ENCODE results near the gene GRHL3. TPM values are rescaled to one million over a fixed set of nuclear protein-coding genes. Genes with fewer than 3 reads are reported as not detected.

GRHL3 gene
- total RNA-seq, 1 donor from 2014 or later = 1.5 TPM

DNA sequence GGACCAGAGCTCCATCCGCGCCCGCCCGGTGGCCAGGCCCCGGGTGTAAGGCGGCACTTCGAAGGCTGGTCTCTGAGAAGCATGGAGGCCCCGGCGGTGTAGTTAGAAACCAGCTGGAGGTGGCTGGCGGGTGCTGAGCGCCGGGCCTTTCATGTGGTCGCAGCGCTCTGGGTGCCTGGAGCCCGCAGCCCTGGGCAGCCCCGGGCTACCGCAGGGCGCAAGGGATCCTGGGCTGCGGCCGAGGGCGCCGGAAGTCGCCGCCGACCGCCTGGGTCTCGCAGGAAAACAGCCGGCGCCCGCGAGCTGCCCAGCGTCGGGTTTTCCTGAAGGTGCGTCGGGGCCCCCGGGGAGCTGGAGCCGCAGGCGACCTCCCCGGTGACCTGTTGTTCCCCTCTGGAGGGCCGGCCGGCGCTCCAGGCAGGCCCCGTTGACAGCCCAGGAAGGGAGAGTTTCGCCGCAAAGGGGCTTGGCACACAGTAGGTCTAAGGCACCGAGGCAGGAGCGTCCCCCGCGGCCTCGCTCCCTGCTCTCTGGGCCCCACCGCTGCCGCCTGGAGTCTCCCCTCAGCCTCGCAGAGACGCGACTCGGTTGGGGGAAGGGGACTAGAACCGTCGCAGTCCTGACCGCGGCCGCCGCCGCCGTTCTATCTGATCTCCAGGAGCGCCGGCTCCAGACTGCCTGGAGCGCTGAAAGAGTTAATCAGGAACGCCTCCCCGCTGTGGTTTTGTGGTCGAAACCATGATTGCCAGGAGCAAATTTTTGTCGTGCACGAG, 2.7 kb downstream of the GRHL3 start:
- Mint-ChIP-seq H3K36me3 (no peaks in the 10 kb centered on the region), H3K9me3 (peaks cover 2% of the 10 kb centered on the region), H3K27ac (no peak overlapping the region), H3K27me3 (ENCODE audit: insufficient read depth, low read depth) (peaks cover 53% of the 10 kb centered on the region), H3K4me3 (peak overlapping the region; percentile 83), H3K4me1 (peaks cover 49% of the 10 kb centered on the region)
- DNase-seq (ENCODE audit: low spot score) = peak; percentile 79
- no peaks in the 10 kb centered on the region for H4K20me1 ChIP-seq (ENCODE audit: low read depth)
- H3K36me3 ChIP-seq = no peaks in the 10 kb centered on the region
- peaks cover 45% of the 10 kb centered on the region for H3F3A ChIP-seq (ENCODE audit: low read depth)
- TF ChIP-seq EZH2 (IDR thresholded peaks at IDR 0.05) (peak; percentile 85), EZH2phosphoT487 (IDR thresholded peaks at IDR 0.05) (peak; percentile 74)
- TF ChIP-seq, protein P1, sequence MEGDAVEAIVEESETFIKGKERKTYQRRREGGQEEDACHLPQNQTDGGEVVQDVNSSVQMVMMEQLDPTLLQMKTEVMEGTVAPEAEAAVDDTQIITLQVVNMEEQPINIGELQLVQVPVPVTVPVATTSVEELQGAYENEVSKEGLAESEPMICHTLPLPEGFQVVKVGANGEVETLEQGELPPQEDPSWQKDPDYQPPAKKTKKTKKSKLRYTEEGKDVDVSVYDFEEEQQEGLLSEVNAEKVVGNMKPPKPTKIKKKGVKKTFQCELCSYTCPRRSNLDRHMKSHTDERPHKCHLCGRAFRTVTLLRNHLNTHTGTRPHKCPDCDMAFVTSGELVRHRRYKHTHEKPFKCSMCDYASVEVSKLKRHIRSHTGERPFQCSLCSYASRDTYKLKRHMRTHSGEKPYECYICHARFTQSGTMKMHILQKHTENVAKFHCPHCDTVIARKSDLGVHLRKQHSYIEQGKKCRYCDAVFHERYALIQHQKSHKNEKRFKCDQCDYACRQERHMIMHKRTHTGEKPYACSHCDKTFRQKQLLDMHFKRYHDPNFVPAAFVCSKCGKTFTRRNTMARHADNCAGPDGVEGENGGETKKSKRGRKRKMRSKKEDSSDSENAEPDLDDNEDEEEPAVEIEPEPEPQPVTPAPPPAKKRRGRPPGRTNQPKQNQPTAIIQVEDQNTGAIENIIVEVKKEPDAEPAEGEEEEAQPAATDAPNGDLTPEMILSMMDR (IDR thresholded peaks at IDR 0.05) = no peak
- H3K79me2 ChIP-seq (ENCODE audit: low read depth) = no peaks in the 10 kb centered on the region
- H3K27ac ChIP-seq = no peak overlapping the region
- peaks cover 89% of the 10 kb centered on the region for H3K27me3 ChIP-seq
- peaks cover 31% of the 10 kb centered on the region for H3K4me1 ChIP-seq
- no peaks in the 10 kb centered on the region for H3K9me3 ChIP-seq (ENCODE audit: low read depth)
- peak overlapping the region; percentile 63 for H2AFZ ChIP-seq (replicated peaks)
- H3K4me2 ChIP-seq = peak overlapping the region; percentile 83
- H3K4me3 ChIP-seq = peak overlapping the region; percentile 50
- H3K9ac ChIP-seq = no peak overlapping the region

DNA sequence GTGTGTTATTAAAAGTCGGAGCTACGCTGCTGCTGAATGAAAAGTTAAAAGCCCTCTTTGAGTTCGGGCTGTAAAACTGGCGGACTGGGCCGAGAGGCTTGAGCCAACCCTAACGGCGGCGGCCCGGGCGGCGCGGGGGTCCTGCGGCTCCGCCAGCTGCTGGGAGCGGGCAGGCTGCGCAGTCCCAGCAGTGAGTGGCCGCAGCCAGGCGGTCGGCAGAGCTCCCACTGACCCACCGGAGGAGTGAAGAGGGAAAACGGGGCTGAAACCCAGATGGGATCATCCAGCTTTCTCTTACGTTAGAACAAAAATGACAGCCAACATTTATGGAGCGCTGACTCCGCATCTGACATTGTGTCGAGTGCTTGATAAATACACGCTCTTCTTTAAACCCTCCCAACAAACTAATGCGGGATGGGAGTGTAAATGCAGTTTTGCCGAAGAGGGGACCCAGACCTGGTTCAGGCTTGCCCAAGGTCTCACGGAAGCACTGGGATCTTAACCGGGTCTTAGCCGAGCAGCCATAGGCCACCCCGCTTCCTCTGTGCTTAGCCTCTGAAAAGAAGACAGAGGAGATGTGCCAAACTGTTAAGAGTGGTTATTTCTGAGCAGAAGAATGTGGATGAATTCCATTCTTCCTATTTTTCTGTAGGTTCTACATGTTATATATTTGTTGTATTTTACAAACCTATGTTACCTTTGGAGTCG, 3.5 kb downstream of the GRHL3 start:
- H3K9ac ChIP-seq = no peak overlapping the region

DNA sequence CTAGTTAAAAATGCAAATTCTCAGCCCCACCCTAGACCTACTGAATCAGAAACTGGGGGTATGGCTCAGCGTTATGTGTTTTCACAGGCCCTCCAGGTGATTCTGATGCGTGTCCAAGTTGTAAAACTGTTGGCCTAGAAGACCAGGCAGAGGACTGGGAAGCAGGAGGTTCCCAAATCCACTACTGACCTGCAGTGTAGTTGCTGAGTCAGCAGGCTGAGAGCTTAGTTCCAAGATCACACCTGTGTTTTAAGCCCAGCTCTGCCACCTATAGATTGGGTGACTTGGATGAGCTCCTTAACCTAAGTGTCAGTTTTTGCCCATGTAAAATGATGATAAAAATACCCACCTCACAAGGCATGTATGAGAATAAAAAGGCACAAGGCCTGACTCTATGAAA, 4.1 kb downstream of the GRHL3 start:
- Mint-ChIP-seq H3K4me1 (peaks cover 41% of the 10 kb centered on the region), H3K36me3 (no peaks in the 10 kb centered on the region), H3K27me3 (ENCODE audit: insufficient read depth, low read depth) (peaks cover 56% of the 10 kb centered on the region), H3K9me3 (peaks cover 2% of the 10 kb centered on the region), H3K4me3 (no peak overlapping the region), H3K27ac (no peak overlapping the region)
- no peak overlapping the region for H2AFZ ChIP-seq (replicated peaks)
- no peak overlapping the region for H3K27ac ChIP-seq
- H3K4me1 ChIP-seq = peaks cover 26% of the 10 kb centered on the region
- H3K4me2 ChIP-seq = no peak overlapping the region
- H3F3A ChIP-seq (ENCODE audit: low read depth) = peaks cover 45% of the 10 kb centered on the region
- no peak overlapping the region for H3K9ac ChIP-seq
- H3K27me3 ChIP-seq = peaks cover 89% of the 10 kb centered on the region
- H4K20me1 ChIP-seq (ENCODE audit: low read depth) = no peaks in the 10 kb centered on the region
- no peak overlapping the region for H3K4me3 ChIP-seq
- no peak for TF ChIP-seq EZH2 (IDR thresholded peaks at IDR 0.05)
- no peak for TF ChIP-seq EZH2phosphoT487 (IDR thresholded peaks at IDR 0.05)
- TF ChIP-seq, protein P1 (IDR thresholded peaks at IDR 0.05) = no peak
- no peaks in the 10 kb centered on the region for H3K79me2 ChIP-seq (ENCODE audit: low read depth)
- H3K9me3 ChIP-seq (ENCODE audit: low read depth) = no peaks in the 10 kb centered on the region
- H3K36me3 ChIP-seq = no peaks in the 10 kb centered on the region
- no peak for DNase-seq (ENCODE audit: low spot score)

More for the DNA sequence above, 3.5 kb downstream of the GRHL3 start:
- Histone ChIP-seq H3K4me1 (peaks cover 31% of the 10 kb centered on the region), H2AFZ (replicated peaks) (peak overlapping the region; percentile 63), H4K20me1 (ENCODE audit: low read depth) (no peaks in the 10 kb centered on the region), H3K9me3 (ENCODE audit: low read depth) (no peaks in the 10 kb centered on the region), H3F3A (ENCODE audit: low read depth) (peaks cover 45% of the 10 kb centered on the region), H3K27ac (no peak overlapping the region), H3K27me3 (peaks cover 93% of the 10 kb centered on the region), H3K36me3 (no peaks in the 10 kb centered on the region), H3K4me3 (peak overlapping the region; percentile 50), H3K79me2 (ENCODE audit: low read depth) (no peaks in the 10 kb centered on the region), H3K4me2 (peak overlapping the region; percentile 83)
- peak; percentile 75 for DNase-seq (ENCODE audit: low spot score)
- H3K27me3 Mint-ChIP-seq (ENCODE audit: insufficient read depth, low read depth) = peaks cover 51% of the 10 kb centered on the region
- peak; percentile 69 for TF ChIP-seq EZH2 (IDR thresholded peaks at IDR 0.05)
- TF ChIP-seq, protein P1 (IDR thresholded peaks at IDR 0.05) = no peak
- peak; percentile 50 for TF ChIP-seq EZH2phosphoT487 (IDR thresholded peaks at IDR 0.05)
- H3K4me3 Mint-ChIP-seq = peak overlapping the region; percentile 83
- H3K27ac Mint-ChIP-seq = no peak overlapping the region
- no peaks in the 10 kb centered on the region for H3K36me3 Mint-ChIP-seq
- H3K4me1 Mint-ChIP-seq = peaks cover 46% of the 10 kb centered on the region
- peaks cover 2% of the 10 kb centered on the region for H3K9me3 Mint-ChIP-seq

Measured in neural progenitor cell (in vitro differentiated cells).